Measurements from ENCODE around the gene ZYX. TPM values are rescaled to one million over a fixed set of nuclear protein-coding genes. Genes with fewer than 3 reads are reported as not detected.

Gene ZYX
- polyA plus RNA-seq, 2 of the 4 experiments (the other 2 are of a cell fraction), result 13.3 to 109 TPM

DNA sequence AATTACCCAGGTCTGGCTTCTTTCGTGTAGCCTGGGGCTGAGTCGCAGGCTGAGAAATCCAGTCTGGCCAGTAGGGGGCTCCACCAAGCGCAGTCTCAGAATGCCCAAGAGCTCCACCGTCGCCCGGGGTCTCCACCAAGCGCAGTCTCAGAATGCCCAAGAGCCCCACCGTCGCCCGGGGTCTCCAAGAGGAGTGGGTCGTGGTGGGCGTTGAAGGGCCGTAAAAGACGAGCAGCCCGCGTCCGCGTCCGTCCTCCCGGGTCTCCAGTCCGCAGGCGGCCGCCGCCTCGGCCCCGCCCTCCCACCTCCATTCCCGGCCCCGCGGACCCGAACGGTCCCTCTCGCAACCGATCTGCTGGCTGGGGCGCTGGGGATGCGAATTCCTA, 892 bp upstream of the ZYX start:
- TF ChIP-seq NR3C1 (IDR thresholded peaks at IDR 0.05) (no peak), MYC (IDR thresholded peaks at IDR 0.05; ENCODE audit: borderline replicate concordance, low read length) (no peak), RFX5 (IDR thresholded peaks at IDR 0.05) (no peak), RAD21 (conservative IDR thresholded peaks at IDR 0.05 in 1 of 2, IDR thresholded peaks at IDR 0.05 in 1 of 2) (peak; percentile 26 to 60), NPAS2 (CRISPR knock-in tag; IDR thresholded peaks at IDR 0.05; ENCODE audit: borderline replicate concordance) (no peak), EHMT2 (IDR thresholded peaks at IDR 0.05; ENCODE audit: low read depth) (no peak), E2F6 (IDR thresholded peaks at IDR 0.05; ENCODE audit: borderline replicate concordance, low read depth) (peak; percentile 58), HMGXB4 (CRISPR knock-in tag; IDR thresholded peaks at IDR 0.05; ENCODE audit: borderline replicate concordance) (peak; percentile 89; the same call in 1 of the 2 replicates), SMC3 (IDR thresholded peaks at IDR 0.05) (peak; percentile 64)
- TF ChIP-seq, protein P1, sequence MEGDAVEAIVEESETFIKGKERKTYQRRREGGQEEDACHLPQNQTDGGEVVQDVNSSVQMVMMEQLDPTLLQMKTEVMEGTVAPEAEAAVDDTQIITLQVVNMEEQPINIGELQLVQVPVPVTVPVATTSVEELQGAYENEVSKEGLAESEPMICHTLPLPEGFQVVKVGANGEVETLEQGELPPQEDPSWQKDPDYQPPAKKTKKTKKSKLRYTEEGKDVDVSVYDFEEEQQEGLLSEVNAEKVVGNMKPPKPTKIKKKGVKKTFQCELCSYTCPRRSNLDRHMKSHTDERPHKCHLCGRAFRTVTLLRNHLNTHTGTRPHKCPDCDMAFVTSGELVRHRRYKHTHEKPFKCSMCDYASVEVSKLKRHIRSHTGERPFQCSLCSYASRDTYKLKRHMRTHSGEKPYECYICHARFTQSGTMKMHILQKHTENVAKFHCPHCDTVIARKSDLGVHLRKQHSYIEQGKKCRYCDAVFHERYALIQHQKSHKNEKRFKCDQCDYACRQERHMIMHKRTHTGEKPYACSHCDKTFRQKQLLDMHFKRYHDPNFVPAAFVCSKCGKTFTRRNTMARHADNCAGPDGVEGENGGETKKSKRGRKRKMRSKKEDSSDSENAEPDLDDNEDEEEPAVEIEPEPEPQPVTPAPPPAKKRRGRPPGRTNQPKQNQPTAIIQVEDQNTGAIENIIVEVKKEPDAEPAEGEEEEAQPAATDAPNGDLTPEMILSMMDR (IDR thresholded peaks at IDR 0.05), result peak; percentile 85
- 4% methylated on average over 10 of the region's 35 CpGs for WGBS (ENCODE audit: missing lambda C conversion rate)
- ChIA-PET CTCF (interaction anchor here (0.6 to 3.0 kb wide), 44 partner anchors 9 to 1001 kb away, joined by 3 to 30 read pairs (median 4); partner anchors contain the start of genes EPHA1, FAM131B and GSTK1), POLR2A (interaction anchor here (0.6 to 1.4 kb wide), 8 partner anchors 9 to 140 kb away, joined by 3 to 11 read pairs (median 4); no protein-coding TSS in a partner anchor)
- peak; percentile 64 to 82 for ATAC-seq
- H3K27ac ChIP-seq, result peak overlapping the region; percentile 99 to 100
- H3K4me2 ChIP-seq, result peak overlapping the region; percentile 83
- no peak for FAIRE-seq
- peak overlapping the region; percentile 100 for H3K4me3 ChIP-seq
- H3K9me3 ChIP-seq, result no peaks in the 10 kb centered on the region
- peak; percentile 83 to 89 for DNase-seq (ENCODE audit: low read depth in 1 of 2, low spot score in 1 of 2)
- peaks cover 46% of the 10 kb centered on the region for H3K4me1 ChIP-seq

DNA sequence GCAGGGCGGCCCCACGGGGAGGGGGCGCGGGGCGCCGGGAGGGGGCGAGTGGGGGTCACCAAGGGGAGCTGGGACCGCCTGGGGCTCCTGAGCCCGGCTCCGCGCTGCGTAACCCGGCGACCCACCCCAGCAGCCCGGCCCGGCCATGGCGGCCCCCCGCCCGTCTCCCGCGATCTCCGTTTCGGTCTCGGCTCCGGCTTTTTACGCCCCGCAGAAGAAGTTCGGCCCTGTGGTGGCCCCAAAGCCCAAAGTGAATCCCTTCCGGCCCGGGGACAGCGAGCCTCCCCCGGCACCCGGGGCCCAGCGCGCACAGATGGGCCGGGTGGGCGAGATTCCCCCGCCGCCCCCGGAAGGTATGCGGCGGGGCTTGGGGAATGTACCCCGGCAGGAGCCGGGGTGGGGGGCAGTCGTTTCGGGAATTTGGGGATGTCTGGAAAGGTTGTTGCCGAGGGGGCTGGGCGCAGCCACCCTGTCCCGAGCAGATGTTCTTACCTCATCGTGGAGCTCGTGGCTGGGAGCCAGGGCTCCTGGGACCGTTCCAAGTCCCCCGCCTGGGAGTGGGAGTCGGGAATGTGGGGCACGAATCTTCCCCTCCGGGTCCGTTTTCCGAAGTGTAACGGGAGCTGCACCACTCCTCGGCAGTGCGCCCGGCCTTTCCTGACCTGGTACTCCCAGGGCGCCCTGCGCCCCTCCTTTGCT, 431 bp downstream of the ZYX start:
- FAIRE-seq (no peak), DNase-seq (ENCODE audit: low read depth in 1 of 2, low spot score in 1 of 2) (peak in 1 of 2 experiments; percentile 50), ATAC-seq (peak; percentile 0 to 2; a peak in 2 of 6 replicates)
- H3K9me3 ChIP-seq, result no peaks in the 10 kb centered on the region
- peak overlapping the region; percentile 83 for H3K4me2 ChIP-seq
- 0% methylated on average over 6 of the region's 64 CpGs for WGBS (ENCODE audit: missing lambda C conversion rate)
- POLR2A ChIA-PET, result interaction anchor here (0.6 kb wide), 2 partner anchors 11 to 34 kb away, joined by 3 read pairs; no protein-coding TSS in a partner anchor
- H3K27ac ChIP-seq, result peak overlapping the region; percentile 99 to 100
- H3K4me1 ChIP-seq, result peaks cover 47% of the 10 kb centered on the region
- CTCF ChIA-PET, result interaction anchor here (0.9 to 3.0 kb wide), 3 partner anchors 21 to 141 kb away, joined by 3 to 24 read pairs (median 3); no protein-coding TSS in a partner anchor
- peak in 1 of 2 experiments; percentile 19; a peak in 2 of 5 replicates for TF ChIP-seq JUN (IDR thresholded peaks at IDR 0.05)
- no peak for TF ChIP-seq CBX8 (IDR thresholded peaks at IDR 0.05)
- H3K4me3 ChIP-seq, result peak overlapping the region; percentile 100

DNA sequence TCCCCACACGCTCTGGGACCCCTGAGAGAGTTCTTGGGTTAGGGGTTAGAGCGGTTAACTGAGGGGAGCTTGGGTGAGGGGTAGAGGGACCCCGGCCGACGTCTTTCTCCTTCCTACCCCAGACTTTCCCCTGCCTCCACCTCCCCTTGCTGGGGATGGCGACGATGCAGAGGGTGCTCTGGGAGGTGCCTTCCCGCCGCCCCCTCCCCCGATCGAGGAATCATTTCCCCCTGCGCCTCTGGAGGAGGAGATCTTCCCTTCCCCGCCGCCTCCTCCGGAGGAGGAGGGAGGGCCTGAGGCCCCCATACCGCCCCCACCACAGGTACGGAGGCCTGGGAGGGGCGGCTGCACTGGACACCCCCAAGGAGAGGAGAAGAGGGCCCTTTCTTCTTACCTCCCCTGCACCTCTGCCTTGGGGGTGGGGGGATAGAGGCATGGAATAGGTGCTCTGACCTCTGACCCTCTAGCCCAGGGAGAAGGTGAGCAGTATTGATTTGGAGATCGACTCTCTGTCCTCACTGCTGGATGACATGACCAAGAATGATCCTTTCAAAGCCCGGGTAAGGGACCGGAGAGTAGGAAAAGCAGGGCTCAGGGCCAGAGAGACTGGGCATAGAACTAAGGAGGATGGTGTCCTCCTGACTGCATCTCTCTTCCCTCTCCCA, 1.1 kb downstream of the ZYX start:
- Histone ChIP-seq H3K27ac (peak overlapping the region; percentile 99 to 100), H3K4me3 (peak overlapping the region; percentile 100), H3K4me1 (peaks cover 50% of the 10 kb centered on the region), H3K4me2 (peak overlapping the region; percentile 83), H3K9me3 (no peaks in the 10 kb centered on the region)
- DNase-seq (ENCODE audit: low read depth in 1 of 2, low spot score in 1 of 2) (no peak), ATAC-seq (no peak), FAIRE-seq (no peak)
- ChIA-PET CTCF (interaction anchor here (0.9 to 3.0 kb wide), 3 partner anchors 20 to 141 kb away, joined by 3 to 24 read pairs (median 18); no protein-coding TSS in a partner anchor), POLR2A (interaction anchor here (0.6 kb wide), 1 partner anchor 10 kb away, joined by 3 read pairs; no protein-coding TSS in a partner anchor)
- WGBS (ENCODE audit: missing lambda C conversion rate), result 68% methylated on average over 3 of the region's 21 CpGs
- TF ChIP-seq, protein P2, sequence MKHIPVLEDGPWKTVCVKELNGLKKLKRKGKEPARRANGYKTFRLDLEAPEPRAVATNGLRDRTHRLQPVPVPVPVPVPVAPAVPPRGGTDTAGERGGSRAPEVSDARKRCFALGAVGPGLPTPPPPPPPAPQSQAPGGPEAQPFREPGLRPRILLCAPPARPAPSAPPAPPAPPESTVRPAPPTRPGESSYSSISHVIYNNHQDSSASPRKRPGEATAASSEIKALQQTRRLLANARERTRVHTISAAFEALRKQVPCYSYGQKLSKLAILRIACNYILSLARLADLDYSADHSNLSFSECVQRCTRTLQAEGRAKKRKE (CRISPR knock-in tag; IDR thresholded peaks at IDR 0.05; ENCODE audit: low read depth), result no peak
- no peak for TF ChIP-seq HMGXB4 (CRISPR knock-in tag; IDR thresholded peaks at IDR 0.05; ENCODE audit: borderline replicate concordance)
- TF ChIP-seq, protein P3, sequence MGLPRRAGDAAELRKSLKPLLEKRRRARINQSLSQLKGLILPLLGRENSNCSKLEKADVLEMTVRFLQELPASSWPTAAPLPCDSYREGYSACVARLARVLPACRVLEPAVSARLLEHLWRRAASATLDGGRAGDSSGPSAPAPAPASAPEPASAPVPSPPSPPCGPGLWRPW (IDR thresholded peaks at IDR 0.05), result no peak
- no peak for TF ChIP-seq TP53 (CRISPR knock-in tag; IDR thresholded peaks at IDR 0.05)
- no peak for TF ChIP-seq BHLHE40 (IDR thresholded peaks at IDR 0.05; ENCODE audit: low read depth, low read length)
- no peak for TF ChIP-seq HOXB13 (CRISPR knock-in tag; IDR thresholded peaks at IDR 0.05; ENCODE audit: low read depth)
- TF ChIP-seq, protein P1 (IDR thresholded peaks at IDR 0.05), result no peak
- no peak for TF ChIP-seq KDM1A (IDR thresholded peaks at IDR 0.05; ENCODE audit: low read depth)
- no peak for TF ChIP-seq CEBPB (IDR thresholded peaks at IDR 0.05)
